NT2/D1 (cell line): ENCODE results near the gene BOC.

ENCODE experiments used
- SUZ12 ChIP-seq: IDR thresholded peaks from 2 replicates; pipeline ENCODE4 v1.6.1; 2011; ENCODE audit not compliant: insufficient read length, insufficient read depth; ENCODE audit errors: extremely low read depth
- YY1 ChIP-seq: IDR thresholded peaks from 2 replicates; pipeline ENCODE4 v1.6.1; 2011; ENCODE audit not compliant: insufficient read length, insufficient read depth
- ZNF274 ChIP-seq: IDR thresholded peaks from 2 replicates; pipeline ENCODE4 v1.6.1; 2011; ENCODE audit warnings: mild to moderate bottlenecking, low read depth, low read length

DNA sequence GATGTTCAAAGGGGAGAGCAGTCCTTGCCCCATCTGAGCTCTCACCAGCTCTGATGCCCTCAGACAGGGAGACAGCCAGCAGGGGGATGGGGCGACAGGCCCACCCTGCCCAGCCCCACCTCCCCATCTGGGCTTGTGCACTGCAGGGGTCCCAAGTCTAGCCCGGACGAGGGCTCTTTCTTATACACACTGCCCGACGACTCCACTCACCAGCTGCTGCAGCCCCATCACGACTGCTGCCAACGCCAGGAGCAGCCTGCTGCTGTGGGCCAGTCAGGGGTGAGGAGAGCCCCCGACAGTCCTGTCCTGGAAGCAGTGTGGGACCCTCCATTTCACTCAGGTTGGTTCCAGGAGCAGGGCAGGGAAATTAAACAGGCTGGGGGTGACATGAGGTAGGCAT is 73.9 kb downstream of the BOC start:
- TF ChIP-seq ZNF274 (no peak), YY1 (no peak), SUZ12 (no peak)
